Neural cell (in vitro differentiated cells): Measurements from ENCODE around the gene DDX31. TPM values are rescaled to one million over a fixed set of nuclear protein-coding genes. Genes with fewer than 3 reads are reported as not detected.

Source experiments
- H2AFZ ChIP-seq: fragments of 200-600, 300-800 bp; sonication (generic), shearing (Covaris generic); 2 replicates; pipeline ENCODE4 v1.6.0; 2014; ENCODE audit warnings: low read depth, mild to moderate bottlenecking, antibody characterized with exemption, low read length, moderate library complexity
- H3F3A ChIP-seq: fragments of 200-600 bp; shearing (Covaris generic); 2 replicates; pipeline ENCODE4 v1.6.1; 2016; ENCODE audit warnings: mild to moderate bottlenecking, moderate library complexity, mixed read lengths, antibody characterized with exemption, low read length; ENCODE audit not compliant: insufficient read depth, poor library complexity, severe bottlenecking
- H3K27ac ChIP-seq: fragments of 200-600, 300-800 bp; sonication (generic), shearing (Covaris generic); 2 replicates; pipeline ENCODE4 v1.5.1; 2014; ENCODE audit warnings: mild to moderate bottlenecking, low read length, moderate library complexity
- H3K27me3 ChIP-seq: fragments of 300-800, 200-600 bp; sonication (generic), shearing (Covaris generic); 2 replicates; pipeline ENCODE4 v1.6.0; 2014; ENCODE audit warnings: mild to moderate bottlenecking, low read depth, low read length, moderate library complexity; ENCODE audit not compliant: insufficient read depth
- H3K36me3 ChIP-seq: fragments of 300-800, 200-600 bp; sonication (generic), shearing (Covaris generic); 2 replicates; pipeline ENCODE4 v1.5.1; 2014; ENCODE audit warnings: mild to moderate bottlenecking, antibody characterized with exemption, low read length, moderate library complexity; ENCODE audit not compliant: insufficient read depth
- H3K4me2 ChIP-seq: fragments of 300-800, 200-600 bp; sonication (generic), shearing (Covaris generic); 2 replicates; pipeline ENCODE4 v1.6.0; 2014; ENCODE audit warnings: mild to moderate bottlenecking, low read length
- H3K4me3 ChIP-seq: fragments of 300-800, 200-600 bp; sonication (generic), shearing (Covaris generic); 2 replicates; pipeline ENCODE4 v1.5.1; 2014; ENCODE audit warnings: mild to moderate bottlenecking, low read length, moderate library complexity
- H3K79me2 ChIP-seq: fragments of 200-600 bp; shearing (Covaris generic); replicated peaks from 2 replicates; pipeline ENCODE4 v1.6.0; 2014; ENCODE audit warnings: mild to moderate bottlenecking, low read length, moderate library complexity; ENCODE audit not compliant: insufficient read depth
- H3K9ac ChIP-seq: fragments of 300-800, 200-600 bp; sonication (generic), shearing (Covaris generic); 2 replicates; pipeline ENCODE4 v1.6.1; 2016; ENCODE audit warnings: mild to moderate bottlenecking, low read length, mixed read lengths
- H3K9me2 ChIP-seq: fragments of 200-600 bp; shearing (Covaris generic); 2 replicates; pipeline ENCODE4 v1.6.1; 2016; ENCODE audit warnings: mild to moderate bottlenecking, low read length, mixed read lengths; ENCODE audit not compliant: insufficient read depth
- H3K9me3 ChIP-seq: fragments of 200-600, 300-800 bp; sonication (generic), shearing (Covaris generic); 2 replicates; pipeline ENCODE4 v1.6.1; 2016; ENCODE audit warnings: mild to moderate bottlenecking, mixed run types, low read length, moderate library complexity, mixed read lengths
- H4K20me1 ChIP-seq: fragments of 200-600 bp; shearing (Covaris generic); 2 replicates; pipeline ENCODE4 v1.6.1; 2016; ENCODE audit warnings: mild to moderate bottlenecking, mixed run types; ENCODE audit not compliant: insufficient read depth
- EP300 ChIP-seq: fragments of 450-650 bp; conservative IDR thresholded peaks from 2 replicates; pipeline ENCODE4 v1.6.1; 2014; ENCODE audit warnings: antibody characterized with exemption, mild to moderate bottlenecking, moderate library complexity; ENCODE audit not compliant: poor library complexity, severe bottlenecking
- EZH2 ChIP-seq: fragments of 200-600, 300-800 bp; shearing (Covaris generic), sonication (generic); IDR thresholded peaks from 2 replicates; pipeline ENCODE4 v1.6.1; 2014; ENCODE audit warnings: antibody characterized with exemption, low read length, borderline replicate concordance, mild to moderate bottlenecking; ENCODE audit not compliant: insufficient read depth, poor library complexity, severe bottlenecking
- MXI1 ChIP-seq: fragments of 450-650 bp; conservative IDR thresholded peaks from 2 replicates; pipeline ENCODE4 v1.6.1; 2014; ENCODE audit warnings: antibody characterized with exemption, mild to moderate bottlenecking; ENCODE audit not compliant: poor library complexity, severe bottlenecking
- POLR2AphosphoS5 ChIP-seq: IDR thresholded peaks from 2 replicates; pipeline ENCODE4 v1.6.1; 2012
- RAD21 ChIP-seq: fragments of 450-650 bp; conservative IDR thresholded peaks from 2 replicates; pipeline ENCODE4 v1.6.1; 2014; ENCODE audit warnings: antibody characterized with exemption, mild to moderate bottlenecking, moderate library complexity
- SMC3 ChIP-seq: fragments of 450-650 bp; conservative IDR thresholded peaks from 2 replicates; pipeline ENCODE4 v1.6.1; 2014; ENCODE audit warnings: antibody characterized with exemption, mild to moderate bottlenecking, moderate library complexity; ENCODE audit not compliant: poor library complexity
- TAF1 ChIP-seq: IDR thresholded peaks from 2 replicates; pipeline ENCODE4 v1.6.1; 2012; ENCODE audit warnings: low read depth
- polyA plus RNA-seq: library from polyadenylated mRNA; depleted of rRNA; stranded (reverse); fragments of >200 nt; gene quantifications from 2 replicates; pipeline ENCODE4 v1.2.3, GENCODE V29; 2014
- TF ChIP-seq, protein P1 (sequence below): IDR thresholded peaks from 2 replicates; pipeline ENCODE4 v1.6.1; 2012; ENCODE audit warnings: borderline replicate concordance
- TF ChIP-seq, protein P2 (sequence below): fragments of 450-650 bp; IDR thresholded peaks from 2 replicates; pipeline ENCODE4 v1.5.1; 2014; ENCODE audit warnings: antibody characterized with exemption, mild to moderate bottlenecking, moderate library complexity; ENCODE audit not compliant: poor library complexity, severe bottlenecking

The DDX31 gene
- polyA plus RNA-seq, 1 donor from 2014 or later: 12.8 TPM

GRCh38 chr9:132631280-132631679 lies 38.5 kb downstream of the DDX31 start:
- no peaks in the 10 kb centered on the region for H3K79me2 ChIP-seq
- peak overlapping the region; percentile 38 for H3K4me3 ChIP-seq
- no peaks in the 10 kb centered on the region for H3K36me3 ChIP-seq
- no peaks in the 10 kb centered on the region for H4K20me1 ChIP-seq
- peak overlapping the region; percentile 50 for H3K27ac ChIP-seq
- H3K9me3 ChIP-seq: no peaks in the 10 kb centered on the region
- no peaks in the 10 kb centered on the region for H3K27me3 ChIP-seq
- peak overlapping the region; percentile 19 for H2AFZ ChIP-seq
- H3F3A ChIP-seq: no peaks in the 10 kb centered on the region
- H3K9ac ChIP-seq: peak overlapping the region; percentile 35
- peak overlapping the region; percentile 6 for H3K4me2 ChIP-seq
- no peak for TF ChIP-seq EZH2
- TF ChIP-seq, protein P1, sequence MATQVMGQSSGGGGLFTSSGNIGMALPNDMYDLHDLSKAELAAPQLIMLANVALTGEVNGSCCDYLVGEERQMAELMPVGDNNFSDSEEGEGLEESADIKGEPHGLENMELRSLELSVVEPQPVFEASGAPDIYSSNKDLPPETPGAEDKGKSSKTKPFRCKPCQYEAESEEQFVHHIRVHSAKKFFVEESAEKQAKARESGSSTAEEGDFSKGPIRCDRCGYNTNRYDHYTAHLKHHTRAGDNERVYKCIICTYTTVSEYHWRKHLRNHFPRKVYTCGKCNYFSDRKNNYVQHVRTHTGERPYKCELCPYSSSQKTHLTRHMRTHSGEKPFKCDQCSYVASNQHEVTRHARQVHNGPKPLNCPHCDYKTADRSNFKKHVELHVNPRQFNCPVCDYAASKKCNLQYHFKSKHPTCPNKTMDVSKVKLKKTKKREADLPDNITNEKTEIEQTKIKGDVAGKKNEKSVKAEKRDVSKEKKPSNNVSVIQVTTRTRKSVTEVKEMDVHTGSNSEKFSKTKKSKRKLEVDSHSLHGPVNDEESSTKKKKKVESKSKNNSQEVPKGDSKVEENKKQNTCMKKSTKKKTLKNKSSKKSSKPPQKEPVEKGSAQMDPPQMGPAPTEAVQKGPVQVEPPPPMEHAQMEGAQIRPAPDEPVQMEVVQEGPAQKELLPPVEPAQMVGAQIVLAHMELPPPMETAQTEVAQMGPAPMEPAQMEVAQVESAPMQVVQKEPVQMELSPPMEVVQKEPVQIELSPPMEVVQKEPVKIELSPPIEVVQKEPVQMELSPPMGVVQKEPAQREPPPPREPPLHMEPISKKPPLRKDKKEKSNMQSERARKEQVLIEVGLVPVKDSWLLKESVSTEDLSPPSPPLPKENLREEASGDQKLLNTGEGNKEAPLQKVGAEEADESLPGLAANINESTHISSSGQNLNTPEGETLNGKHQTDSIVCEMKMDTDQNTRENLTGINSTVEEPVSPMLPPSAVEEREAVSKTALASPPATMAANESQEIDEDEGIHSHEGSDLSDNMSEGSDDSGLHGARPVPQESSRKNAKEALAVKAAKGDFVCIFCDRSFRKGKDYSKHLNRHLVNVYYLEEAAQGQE: no peak
- H3K9me2 ChIP-seq: no peaks in the 10 kb centered on the region

- Histone ChIP-seq H3K9me3 (no peaks in the 10 kb centered on the region), H3K9ac (no peak overlapping the region), H3F3A (no peaks in the 10 kb centered on the region), H3K79me2 (no peaks in the 10 kb centered on the region), H3K4me3 (no peak overlapping the region), H3K36me3 (no peaks in the 10 kb centered on the region), H4K20me1 (no peaks in the 10 kb centered on the region), H3K4me2 (no peak overlapping the region), H3K27me3 (no peaks in the 10 kb centered on the region), H3K9me2 (no peaks in the 10 kb centered on the region), H2AFZ (no peak overlapping the region), H3K27ac (peak overlapping the region; percentile 50)
- no peak for TF ChIP-seq SMC3
- TF ChIP-seq EZH2: no peak
- TF ChIP-seq, protein P2, sequence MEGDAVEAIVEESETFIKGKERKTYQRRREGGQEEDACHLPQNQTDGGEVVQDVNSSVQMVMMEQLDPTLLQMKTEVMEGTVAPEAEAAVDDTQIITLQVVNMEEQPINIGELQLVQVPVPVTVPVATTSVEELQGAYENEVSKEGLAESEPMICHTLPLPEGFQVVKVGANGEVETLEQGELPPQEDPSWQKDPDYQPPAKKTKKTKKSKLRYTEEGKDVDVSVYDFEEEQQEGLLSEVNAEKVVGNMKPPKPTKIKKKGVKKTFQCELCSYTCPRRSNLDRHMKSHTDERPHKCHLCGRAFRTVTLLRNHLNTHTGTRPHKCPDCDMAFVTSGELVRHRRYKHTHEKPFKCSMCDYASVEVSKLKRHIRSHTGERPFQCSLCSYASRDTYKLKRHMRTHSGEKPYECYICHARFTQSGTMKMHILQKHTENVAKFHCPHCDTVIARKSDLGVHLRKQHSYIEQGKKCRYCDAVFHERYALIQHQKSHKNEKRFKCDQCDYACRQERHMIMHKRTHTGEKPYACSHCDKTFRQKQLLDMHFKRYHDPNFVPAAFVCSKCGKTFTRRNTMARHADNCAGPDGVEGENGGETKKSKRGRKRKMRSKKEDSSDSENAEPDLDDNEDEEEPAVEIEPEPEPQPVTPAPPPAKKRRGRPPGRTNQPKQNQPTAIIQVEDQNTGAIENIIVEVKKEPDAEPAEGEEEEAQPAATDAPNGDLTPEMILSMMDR: no peak
- no peak for TF ChIP-seq TAF1
- no peak for TF ChIP-seq POLR2AphosphoS5
Measured at GRCh38 chr9:132630811-132631210, 39.0 kb downstream of the DDX31 start.

DNA sequence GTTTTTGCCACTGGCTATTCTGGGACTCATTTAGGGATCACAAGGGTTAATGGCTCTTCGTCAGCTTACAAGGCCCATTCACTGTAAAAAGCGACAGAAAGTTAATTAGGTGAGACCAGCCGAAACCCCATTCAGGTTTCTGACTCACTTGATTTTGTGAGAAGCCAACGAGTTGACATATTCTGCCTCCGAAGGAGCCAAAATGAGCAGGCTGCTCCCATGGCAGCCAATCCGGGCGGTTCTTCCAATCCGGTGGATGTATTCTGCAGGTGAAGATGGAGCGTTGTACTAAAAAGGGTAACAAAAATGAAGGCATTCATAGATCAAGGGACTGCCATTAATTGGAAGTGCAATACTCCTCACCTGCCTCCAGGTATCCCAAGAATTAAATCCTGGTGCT lies 39.7 kb downstream of the DDX31 start:
- Histone ChIP-seq H3K9me3 (no peaks in the 10 kb centered on the region), H3K36me3 (no peaks in the 10 kb centered on the region), H3K9me2 (no peaks in the 10 kb centered on the region), H4K20me1 (no peaks in the 10 kb centered on the region), H3K79me2 (no peaks in the 10 kb centered on the region), H3K4me3 (no peak overlapping the region), H2AFZ (no peak overlapping the region), H3K27me3 (no peaks in the 10 kb centered on the region), H3K9ac (no peak overlapping the region), H3F3A (no peaks in the 10 kb centered on the region), H3K4me2 (no peak overlapping the region), H3K27ac (no peak overlapping the region)
- no peak for TF ChIP-seq EP300
- no peak for TF ChIP-seq POLR2AphosphoS5
- no peak for TF ChIP-seq RAD21
- no peak for TF ChIP-seq SMC3
- TF ChIP-seq, protein P1: no peak
- TF ChIP-seq TAF1: no peak
- TF ChIP-seq, protein P2: no peak
- TF ChIP-seq MXI1: no peak
- no peak for TF ChIP-seq EZH2
